Liver (tissue), 9 donors: ENCODE results near the gene MCF2L2. TPM values are rescaled to one million over a fixed set of nuclear protein-coding genes. Genes with fewer than 3 reads are reported as not detected.

ENCODE experiments used
- DNase-seq: peaks from one replicate; pipeline ENCODE4 v3.0.0-alpha.2; 2017; ENCODE audit warnings: low spot score
- H3K27ac ChIP-seq, 2 donors: one replicate each; pipeline ENCODE4 v1.7.0; 2013; ENCODE audit warnings: inconsistent platforms in 2 of 2, low read length in 2 of 2, control low read depth in 1 of 2, low read depth in 1 of 2, mild to moderate bottlenecking in 1 of 2
- H3K27me3 ChIP-seq, 4 donors: one replicate each; pipeline versions ENCODE4 v1.6.1 to v1.7.0; 2013; ENCODE audit warnings: low read length in 3 of 4, inconsistent platforms in 1 of 4, mild to moderate bottlenecking in 1 of 4, moderate library complexity in 1 of 4; ENCODE audit not compliant: control insufficient read depth in 4 of 4, insufficient read depth in 4 of 4
- H3K36me3 ChIP-seq, 4 donors: one replicate each; pipeline versions ENCODE4 v1.6.1 to v1.7.0; 2013; ENCODE audit warnings: low read length in 3 of 4, mild to moderate bottlenecking in 3 of 4, low read depth in 1 of 4, moderate library complexity in 1 of 4; ENCODE audit not compliant: control insufficient read depth in 4 of 4, insufficient read depth in 3 of 4
- H3K4me1 ChIP-seq, 4 donors: one replicate each; pipeline versions ENCODE4 v1.6.1 to v1.7.0; 2013; ENCODE audit warnings: low read length in 3 of 4, mild to moderate bottlenecking in 3 of 4, moderate library complexity in 1 of 4; ENCODE audit not compliant: control insufficient read depth in 4 of 4, insufficient read depth in 4 of 4
- H3K4me3 ChIP-seq, 3 donors: one replicate each; pipeline versions ENCODE4 v1.6.1 to v1.7.0; 2013; ENCODE audit warnings: low read length in 3 of 3, control low read depth in 1 of 3, low read depth in 1 of 3, mild to moderate bottlenecking in 1 of 3
- H3K9ac ChIP-seq, 2 donors: one replicate each; pipeline ENCODE4 v1.7.0; 2013; ENCODE audit warnings: low read length in 2 of 2, mild to moderate bottlenecking in 2 of 2, moderate library complexity in 2 of 2, control low read depth in 1 of 2, low read depth in 1 of 2
- H3K9me3 ChIP-seq, 4 donors: one replicate each; pipeline versions ENCODE4 v1.6.1 to v1.7.0; 2013; ENCODE audit warnings: low read length in 3 of 4; ENCODE audit not compliant: control insufficient read depth in 4 of 4
- EGR1 ChIP-seq, 2 donors: IDR thresholded peaks; 2 replicates each; pipeline ENCODE4 v1.6.1; 2016 to 2018; ENCODE audit warnings: antibody characterized with exemption in 2 of 2, low read depth in 2 of 2
- FOXA1 ChIP-seq: IDR thresholded peaks from 2 replicates; pipeline ENCODE4 v1.6.1; 2016; ENCODE audit warnings: antibody characterized with exemption
- FOXA2 ChIP-seq: IDR thresholded peaks from 2 replicates; pipeline ENCODE4 v1.6.1; 2016; ENCODE audit warnings: antibody characterized with exemption
- GABPA ChIP-seq, 2 donors: IDR thresholded peaks in 1 of 2; conservative IDR thresholded peaks in 1 of 2; 2 replicates each; pipeline ENCODE4 v1.6.1; 2016; ENCODE audit warnings: antibody characterized with exemption in 2 of 2, mild to moderate bottlenecking in 1 of 2, moderate library complexity in 1 of 2
- HNF4A ChIP-seq, 2 donors: conservative IDR thresholded peaks; 2 replicates each; pipeline ENCODE4 v1.6.1; 2016; ENCODE audit warnings: antibody characterized with exemption in 2 of 2, mild to moderate bottlenecking in 2 of 2
- HNF4G ChIP-seq: IDR thresholded peaks from 2 replicates; pipeline ENCODE4 v1.6.1; 2016; ENCODE audit warnings: antibody characterized with exemption
- JUND ChIP-seq, 2 donors: IDR thresholded peaks; 2 replicates each; pipeline ENCODE4 v1.6.1; 2016; ENCODE audit warnings: antibody characterized with exemption in 2 of 2
- NR2F2 ChIP-seq: IDR thresholded peaks from 2 replicates; pipeline ENCODE4 v1.6.1; 2016; ENCODE audit warnings: antibody characterized with exemption
- RAD21 ChIP-seq, 2 donors: IDR thresholded peaks; 2 replicates each; pipeline ENCODE4 v1.6.1; 2016; ENCODE audit warnings: antibody characterized with exemption in 2 of 2, mild to moderate bottlenecking in 2 of 2
- RXRA ChIP-seq, 2 donors: IDR thresholded peaks; 2 replicates each; pipeline ENCODE4 v1.6.1; 2017 to 2018; ENCODE audit warnings: antibody characterized with exemption in 2 of 2, mild to moderate bottlenecking in 1 of 2
- SP1 ChIP-seq: IDR thresholded peaks from 2 replicates; pipeline ENCODE4 v1.6.1; 2018; ENCODE audit warnings: antibody characterized with exemption, mild to moderate bottlenecking
- YY1 ChIP-seq: IDR thresholded peaks from 2 replicates; pipeline ENCODE4 v1.6.1; 2016; ENCODE audit warnings: antibody characterized with exemption, mild to moderate bottlenecking
- whole genome bisulfite sequencing: extraction: QIAGEN DNeasy Blood & Tissue Kit; methylation state at CpG from one replicate; pipeline ENCODE4 v1.1.7; 2013; 5-methylcytosine and 5-hydroxymethylcytosine counted together
- polyA plus RNA-seq, 2 donors: library from polyadenylated mRNA; stranded (reverse) in 1 of 2; unstranded in 1 of 2; fragments of 200-250 nt in 1 of 2; fragments of >200 nt in 1 of 2; fragmentation: Nextera tagmentation in 1 of 2; extraction: Ambion mirVana in 1 of 2; gene quantifications; one replicate each; pipeline versions ENCODE4 v1.2.1 to v1.2.3, GENCODE V29; 2013 to 2015
- total RNA-seq, 2 donors: library from RNA; depleted of rRNA; stranded (reverse); fragments of >200 nt; gene quantifications; one replicate each; pipeline ENCODE4 v1.2.3, GENCODE V29; 2014
- TF ChIP-seq, protein P1 (sequence below): IDR thresholded peaks from 2 replicates; pipeline ENCODE4 v1.6.1; 2016; ENCODE audit warnings: antibody characterized with exemption
- TF ChIP-seq, protein P2 (sequence below): IDR thresholded peaks from 2 replicates; pipeline ENCODE4 v1.6.1; 2016; ENCODE audit warnings: antibody characterized with exemption
- TF ChIP-seq, protein P3 (sequence below): fragments of 150-350 bp; IDR thresholded peaks from 2 replicates; pipeline ENCODE4 v1.5.1; 2017; ENCODE audit warnings: improper control_type of control experiment, low read depth, low read length; ENCODE audit not compliant: missing input control
- TF ChIP-seq, protein P4 (sequence below): IDR thresholded peaks from 2 replicates; pipeline ENCODE4 v1.6.1; 2016; ENCODE audit warnings: antibody characterized with exemption, mild to moderate bottlenecking
- TF ChIP-seq, protein P5 (sequence below): IDR thresholded peaks from 2 replicates; pipeline ENCODE4 v1.6.1; 2016; ENCODE audit warnings: antibody characterized with exemption
- donor health status: healthy.
- donor health status: healthy.
- donor health status: healthy.
- donor health status: healthy.
- donor health status: healthy.

Gene MCF2L2
- total and polyA plus RNA-seq, 4 donors: 0.02 to 0.47 (median 0.17) TPM; not detected in 1

DNA sequence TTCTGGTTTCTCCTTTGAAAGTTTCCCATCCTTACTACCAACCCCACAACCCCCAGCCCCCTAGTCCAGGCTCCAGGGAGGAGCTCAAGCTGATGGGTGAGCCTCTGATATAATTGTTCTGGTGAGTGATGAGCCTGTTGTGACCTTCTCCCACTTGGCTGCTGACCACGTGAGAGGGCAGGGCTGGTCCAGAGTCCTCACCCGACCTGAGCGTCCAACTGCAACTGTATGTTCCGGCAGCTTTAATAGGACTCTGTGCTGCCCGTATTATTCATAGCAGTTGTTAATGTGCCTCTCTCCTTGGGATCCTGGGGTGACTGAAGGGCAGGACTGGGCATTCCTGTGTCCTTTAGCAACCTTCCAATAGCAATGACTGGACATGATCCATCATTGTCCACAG, 119.1 kb downstream of the MCF2L2 start:
- H3K4me3 ChIP-seq: no peak overlapping the region
- no peaks in the 10 kb centered on the region for H3K27me3 ChIP-seq
- no peaks in the 10 kb centered on the region for H3K36me3 ChIP-seq
- DNase-seq: no peak
- H3K9ac ChIP-seq: no peak overlapping the region
- WGBS: 29% methylated on average over 5 of the region's 5 CpGs
- peaks cover 2 to 10% (median 6%) of the 10 kb centered on the region in 4 donors for H3K4me1 ChIP-seq
- H3K27ac ChIP-seq: no peak overlapping the region
- H3K9me3 ChIP-seq: no peaks in the 10 kb centered on the region
- TF ChIP-seq FOXA1 (no peak), RXRA (IDR thresholded peaks at IDR 0.05) (peak; percentile 77 to 85), HNF4A (conservative IDR thresholded peaks at IDR 0.05) (peak; percentile 74 to 87), YY1 (no peak), GABPA (IDR thresholded peaks at IDR 0.05 in 1 of 2, conservative IDR thresholded peaks at IDR 0.05 in 1 of 2) (no peak), SP1 (peak; percentile 56), EGR1 (IDR thresholded peaks at IDR 0.05; ENCODE audit: low read depth in 2 of 2) (no peak), HNF4G (no peak)
- TF ChIP-seq, protein P1, sequence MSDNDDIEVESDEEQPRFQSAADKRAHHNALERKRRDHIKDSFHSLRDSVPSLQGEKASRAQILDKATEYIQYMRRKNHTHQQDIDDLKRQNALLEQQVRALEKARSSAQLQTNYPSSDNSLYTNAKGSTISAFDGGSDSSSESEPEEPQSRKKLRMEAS: no peak
- TF ChIP-seq, protein P2, sequence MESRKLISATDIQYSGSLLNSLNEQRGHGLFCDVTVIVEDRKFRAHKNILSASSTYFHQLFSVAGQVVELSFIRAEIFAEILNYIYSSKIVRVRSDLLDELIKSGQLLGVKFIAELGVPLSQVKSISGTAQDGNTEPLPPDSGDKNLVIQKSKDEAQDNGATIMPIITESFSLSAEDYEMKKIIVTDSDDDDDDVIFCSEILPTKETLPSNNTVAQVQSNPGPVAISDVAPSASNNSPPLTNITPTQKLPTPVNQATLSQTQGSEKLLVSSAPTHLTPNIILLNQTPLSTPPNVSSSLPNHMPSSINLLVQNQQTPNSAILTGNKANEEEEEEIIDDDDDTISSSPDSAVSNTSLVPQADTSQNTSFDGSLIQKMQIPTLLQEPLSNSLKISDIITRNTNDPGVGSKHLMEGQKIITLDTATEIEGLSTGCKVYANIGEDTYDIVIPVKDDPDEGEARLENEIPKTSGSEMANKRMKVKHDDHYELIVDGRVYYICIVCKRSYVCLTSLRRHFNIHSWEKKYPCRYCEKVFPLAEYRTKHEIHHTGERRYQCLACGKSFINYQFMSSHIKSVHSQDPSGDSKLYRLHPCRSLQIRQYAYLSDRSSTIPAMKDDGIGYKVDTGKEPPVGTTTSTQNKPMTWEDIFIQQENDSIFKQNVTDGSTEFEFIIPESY: no peak
- TF ChIP-seq, protein P3, sequence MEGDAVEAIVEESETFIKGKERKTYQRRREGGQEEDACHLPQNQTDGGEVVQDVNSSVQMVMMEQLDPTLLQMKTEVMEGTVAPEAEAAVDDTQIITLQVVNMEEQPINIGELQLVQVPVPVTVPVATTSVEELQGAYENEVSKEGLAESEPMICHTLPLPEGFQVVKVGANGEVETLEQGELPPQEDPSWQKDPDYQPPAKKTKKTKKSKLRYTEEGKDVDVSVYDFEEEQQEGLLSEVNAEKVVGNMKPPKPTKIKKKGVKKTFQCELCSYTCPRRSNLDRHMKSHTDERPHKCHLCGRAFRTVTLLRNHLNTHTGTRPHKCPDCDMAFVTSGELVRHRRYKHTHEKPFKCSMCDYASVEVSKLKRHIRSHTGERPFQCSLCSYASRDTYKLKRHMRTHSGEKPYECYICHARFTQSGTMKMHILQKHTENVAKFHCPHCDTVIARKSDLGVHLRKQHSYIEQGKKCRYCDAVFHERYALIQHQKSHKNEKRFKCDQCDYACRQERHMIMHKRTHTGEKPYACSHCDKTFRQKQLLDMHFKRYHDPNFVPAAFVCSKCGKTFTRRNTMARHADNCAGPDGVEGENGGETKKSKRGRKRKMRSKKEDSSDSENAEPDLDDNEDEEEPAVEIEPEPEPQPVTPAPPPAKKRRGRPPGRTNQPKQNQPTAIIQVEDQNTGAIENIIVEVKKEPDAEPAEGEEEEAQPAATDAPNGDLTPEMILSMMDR: no peak
- TF ChIP-seq, protein P4, sequence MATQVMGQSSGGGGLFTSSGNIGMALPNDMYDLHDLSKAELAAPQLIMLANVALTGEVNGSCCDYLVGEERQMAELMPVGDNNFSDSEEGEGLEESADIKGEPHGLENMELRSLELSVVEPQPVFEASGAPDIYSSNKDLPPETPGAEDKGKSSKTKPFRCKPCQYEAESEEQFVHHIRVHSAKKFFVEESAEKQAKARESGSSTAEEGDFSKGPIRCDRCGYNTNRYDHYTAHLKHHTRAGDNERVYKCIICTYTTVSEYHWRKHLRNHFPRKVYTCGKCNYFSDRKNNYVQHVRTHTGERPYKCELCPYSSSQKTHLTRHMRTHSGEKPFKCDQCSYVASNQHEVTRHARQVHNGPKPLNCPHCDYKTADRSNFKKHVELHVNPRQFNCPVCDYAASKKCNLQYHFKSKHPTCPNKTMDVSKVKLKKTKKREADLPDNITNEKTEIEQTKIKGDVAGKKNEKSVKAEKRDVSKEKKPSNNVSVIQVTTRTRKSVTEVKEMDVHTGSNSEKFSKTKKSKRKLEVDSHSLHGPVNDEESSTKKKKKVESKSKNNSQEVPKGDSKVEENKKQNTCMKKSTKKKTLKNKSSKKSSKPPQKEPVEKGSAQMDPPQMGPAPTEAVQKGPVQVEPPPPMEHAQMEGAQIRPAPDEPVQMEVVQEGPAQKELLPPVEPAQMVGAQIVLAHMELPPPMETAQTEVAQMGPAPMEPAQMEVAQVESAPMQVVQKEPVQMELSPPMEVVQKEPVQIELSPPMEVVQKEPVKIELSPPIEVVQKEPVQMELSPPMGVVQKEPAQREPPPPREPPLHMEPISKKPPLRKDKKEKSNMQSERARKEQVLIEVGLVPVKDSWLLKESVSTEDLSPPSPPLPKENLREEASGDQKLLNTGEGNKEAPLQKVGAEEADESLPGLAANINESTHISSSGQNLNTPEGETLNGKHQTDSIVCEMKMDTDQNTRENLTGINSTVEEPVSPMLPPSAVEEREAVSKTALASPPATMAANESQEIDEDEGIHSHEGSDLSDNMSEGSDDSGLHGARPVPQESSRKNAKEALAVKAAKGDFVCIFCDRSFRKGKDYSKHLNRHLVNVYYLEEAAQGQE: no peak
- TF ChIP-seq, protein P5, sequence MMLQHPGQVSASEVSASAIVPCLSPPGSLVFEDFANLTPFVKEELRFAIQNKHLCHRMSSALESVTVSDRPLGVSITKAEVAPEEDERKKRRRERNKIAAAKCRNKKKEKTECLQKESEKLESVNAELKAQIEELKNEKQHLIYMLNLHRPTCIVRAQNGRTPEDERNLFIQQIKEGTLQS: no peak

DNA sequence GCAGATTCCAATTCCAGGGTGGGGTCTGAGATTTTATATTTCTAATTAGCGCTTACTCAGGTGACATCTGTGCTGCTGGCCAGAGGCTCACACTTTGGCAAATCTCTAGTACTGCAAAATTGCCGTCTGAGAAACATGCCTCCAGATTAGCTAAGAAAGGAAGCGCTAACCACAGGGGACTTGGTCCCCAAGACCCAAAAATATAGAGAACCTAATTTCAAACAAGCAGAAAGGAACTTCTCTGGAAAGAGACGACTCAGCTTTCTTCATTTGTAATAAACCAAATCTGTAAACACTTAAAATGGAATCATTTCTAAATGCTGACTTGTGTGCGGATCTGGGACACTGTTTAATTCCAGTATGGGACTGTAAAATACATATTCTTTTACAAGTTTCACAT, 119.7 kb downstream of the MCF2L2 start:
- no peak for DNase-seq
- no peaks in the 10 kb centered on the region for H3K27me3 ChIP-seq
- H3K4me3 ChIP-seq: no peak overlapping the region
- TF ChIP-seq RAD21 (IDR thresholded peaks at IDR 0.05): no peak
- no peak for TF ChIP-seq NR2F2
- TF ChIP-seq HNF4G: no peak
- TF ChIP-seq, protein P4: no peak
- TF ChIP-seq RXRA (IDR thresholded peaks at IDR 0.05): no peak
- TF ChIP-seq, protein P5: no peak
- TF ChIP-seq EGR1 (IDR thresholded peaks at IDR 0.05; ENCODE audit: low read depth in 2 of 2): no peak
- no peak for TF ChIP-seq SP1
- no peak for TF ChIP-seq JUND (IDR thresholded peaks at IDR 0.05)
- no peak for TF ChIP-seq FOXA2
- TF ChIP-seq HNF4A (conservative IDR thresholded peaks at IDR 0.05): no peak
- TF ChIP-seq, protein P2: no peak
- H3K9ac ChIP-seq: no peak overlapping the region
- H3K36me3 ChIP-seq: no peaks in the 10 kb centered on the region
- H3K9me3 ChIP-seq: no peaks in the 10 kb centered on the region
- 88% methylated on average over 5 of the region's 5 CpGs for WGBS
- peaks cover 2 to 10% (median 6%) of the 10 kb centered on the region in 4 donors for H3K4me1 ChIP-seq
- H3K27ac ChIP-seq: no peak overlapping the region
